ENCODE results near the gene POLR3K.

The POLR3K gene

DNA sequence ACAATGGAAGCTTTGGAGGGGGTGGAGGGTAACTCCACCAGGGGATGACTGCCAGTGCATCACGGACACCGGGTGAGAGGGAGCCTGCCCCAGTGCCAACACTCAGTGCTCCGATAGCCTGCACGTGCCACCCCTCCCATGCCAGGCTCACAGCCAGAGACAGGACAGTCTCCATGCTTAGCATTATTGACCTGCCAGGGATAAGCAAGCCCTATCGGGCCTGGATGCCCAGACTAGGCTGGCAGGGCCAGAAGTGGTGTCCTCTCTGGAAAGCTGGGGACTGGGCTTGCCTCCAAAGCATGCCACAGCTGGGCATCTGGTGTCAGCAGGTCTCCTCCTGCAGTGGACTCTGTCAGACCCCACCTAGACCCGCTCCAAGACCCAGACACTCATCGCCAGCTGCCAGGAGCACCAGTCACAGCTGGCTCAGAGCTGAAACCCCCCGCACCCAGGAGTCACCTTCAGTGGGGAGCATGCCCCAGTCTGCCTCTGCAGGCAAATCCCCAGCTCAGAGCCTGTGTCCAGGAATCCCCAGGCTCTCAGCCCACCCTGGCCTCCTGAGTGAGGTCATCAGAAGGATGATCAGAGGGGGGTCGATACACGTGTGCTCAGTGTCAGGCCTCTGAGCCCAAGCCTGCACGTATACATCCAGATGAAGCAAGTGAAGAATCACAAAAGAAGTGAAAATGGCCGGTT lies 20.8 kb upstream of the POLR3K start:
- no peak for TF ChIP-seq CTCF (IDR thresholded peaks at IDR 0.05; ENCODE audit: borderline replicate concordance, insufficient read depth, low read depth, low read length)
- H3K4me3 ChIP-seq (ENCODE audit: low read depth, low read length) = no peak overlapping the region

DNA sequence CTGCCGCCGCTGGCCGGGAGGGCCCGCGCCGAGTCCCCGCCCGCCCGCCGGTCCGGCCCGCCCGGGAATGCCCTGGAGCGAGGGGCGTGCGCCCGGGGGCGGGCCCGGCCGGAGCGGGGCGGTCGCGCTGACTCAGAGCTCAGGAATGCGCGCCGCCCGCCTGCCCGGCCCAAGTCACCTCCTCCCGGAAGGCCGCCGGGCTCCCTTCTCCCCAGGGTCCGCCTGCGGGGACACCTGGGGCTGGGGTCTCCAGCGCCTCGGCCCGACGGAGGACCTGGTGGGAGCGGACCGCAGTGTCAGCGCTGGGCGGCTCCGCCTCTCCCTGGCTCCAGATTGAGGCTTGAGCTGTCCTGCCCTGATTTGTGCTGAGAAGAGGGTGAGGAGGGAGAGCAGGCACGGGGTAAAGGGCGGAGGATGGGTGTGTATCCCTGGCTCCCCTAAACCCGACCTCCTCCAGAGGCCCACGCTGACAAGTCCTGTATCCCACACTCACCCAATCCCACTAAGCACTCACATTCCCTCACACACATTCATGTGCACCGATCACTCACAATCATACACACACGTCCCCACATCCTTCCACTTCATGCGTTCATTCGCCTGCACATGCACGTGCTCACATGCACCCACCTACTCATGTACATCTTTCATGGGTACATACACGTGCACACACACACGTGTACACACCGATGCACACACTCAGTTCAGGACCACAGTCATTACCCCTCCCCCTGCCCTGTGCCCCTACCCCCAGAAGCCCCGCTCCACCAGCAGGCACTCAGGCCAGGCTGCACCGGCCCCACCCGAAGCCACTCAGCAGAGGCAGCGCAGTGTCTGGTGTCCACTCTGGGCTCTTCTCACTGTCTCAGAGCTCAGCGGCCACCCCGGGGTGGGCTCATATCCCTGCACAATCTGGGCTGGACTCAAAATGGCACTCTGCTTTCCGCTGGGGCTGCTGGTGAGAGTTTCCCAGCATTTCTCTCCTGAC lies 19.4 kb upstream of the POLR3K start, which contains the start of gene RHBDF1:
TSS of gene RHBDF1 (minus strand) at position 71 of the 988 bp plus-strand sequence. CDS start 7,616 bp downstream, outside the sequence.
- no peak within 1 kb of the TSS for H3K4me3 ChIP-seq (ENCODE audit: low read depth, low read length)

DNA sequence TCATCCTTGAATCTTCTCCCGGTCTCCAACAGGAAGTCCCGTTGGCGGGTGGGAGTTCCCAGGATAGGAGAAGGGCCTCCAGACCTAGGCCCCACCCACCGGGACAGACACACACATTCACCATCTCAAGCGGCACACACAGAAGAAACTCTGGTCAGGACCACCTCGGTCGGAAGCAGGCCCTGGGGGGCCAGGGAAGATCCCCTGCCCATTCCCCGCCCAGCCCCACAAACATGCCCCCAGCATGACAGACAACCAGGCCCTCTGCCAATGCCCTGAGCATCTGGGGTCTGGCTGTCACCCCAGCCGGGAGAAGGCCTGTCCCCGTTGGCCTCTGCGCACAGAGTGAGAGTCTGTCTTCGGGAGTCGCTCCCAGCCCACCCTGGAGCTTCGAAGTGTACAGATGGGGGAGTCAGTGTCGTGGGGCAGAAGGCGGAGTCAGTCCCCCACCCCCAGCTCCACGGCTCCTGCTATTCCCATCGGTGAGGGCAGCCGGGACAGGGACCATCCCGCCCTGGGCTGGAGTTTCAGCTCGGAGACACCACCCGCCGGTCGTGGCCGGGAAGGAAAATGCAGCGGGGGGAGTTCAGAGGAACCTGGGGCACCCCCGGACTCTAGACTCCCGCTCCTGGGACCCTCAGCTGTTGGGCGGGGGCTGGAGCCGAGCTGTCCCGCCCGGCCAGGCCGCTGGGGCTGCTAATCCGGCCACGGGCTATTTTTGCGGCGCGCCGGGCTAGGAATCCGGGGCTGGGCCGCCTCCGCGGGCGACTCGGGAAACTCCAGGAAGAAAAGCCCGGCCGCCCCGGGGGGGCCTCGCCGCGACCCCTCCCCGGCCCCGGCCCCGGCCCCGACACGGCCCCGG lies 18.4 kb upstream of the POLR3K start:
- H3K4me3 ChIP-seq (ENCODE audit: low read depth, low read length) = no peak overlapping the region
- no peak for TF ChIP-seq CTCF (IDR thresholded peaks at IDR 0.05; ENCODE audit: borderline replicate concordance, insufficient read depth, low read depth, low read length)

More for the DNA sequence above, 19.4 kb upstream of the POLR3K start, which contains the start of gene RHBDF1:
- no peak for TF ChIP-seq CTCF (IDR thresholded peaks at IDR 0.05; ENCODE audit: borderline replicate concordance, insufficient read depth, low read depth, low read length)

- TF ChIP-seq CTCF (IDR thresholded peaks at IDR 0.05; ENCODE audit: borderline replicate concordance, insufficient read depth, low read depth, low read length) = no peak
- H3K4me3 ChIP-seq (ENCODE audit: low read depth, low read length) = no peak overlapping the region
Observed at GRCh38 chr16:71210-71539, 17.8 kb upstream of the POLR3K start.

DNA sequence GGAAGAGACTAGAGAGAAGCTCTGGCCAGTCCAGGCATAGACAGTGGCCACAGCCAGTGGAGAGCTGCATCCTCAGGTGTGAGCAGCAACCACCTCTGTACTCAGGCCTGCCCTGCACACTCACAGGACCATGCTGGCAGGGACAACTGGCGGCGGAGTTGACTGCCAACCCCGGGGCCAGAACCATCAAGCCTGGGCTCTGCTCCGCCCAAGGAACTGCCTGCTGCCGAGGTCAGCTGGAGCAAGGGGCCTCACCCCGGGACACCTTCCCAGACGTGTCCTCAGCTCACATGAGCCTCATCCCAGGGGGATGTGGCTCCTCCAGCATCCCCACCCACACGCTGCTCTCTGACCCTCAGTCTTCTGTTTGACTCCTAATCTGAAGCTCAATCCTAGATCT lies 15.8 kb upstream of the POLR3K start:
- no peak for TF ChIP-seq CTCF (IDR thresholded peaks at IDR 0.05; ENCODE audit: borderline replicate concordance, insufficient read depth, low read depth, low read length)

GRCh38 chr16:67884-68789 lies 14.7 kb upstream of the POLR3K start:
- no peak for TF ChIP-seq CTCF (IDR thresholded peaks at IDR 0.05; ENCODE audit: borderline replicate concordance, insufficient read depth, low read depth, low read length)
- H3K4me3 ChIP-seq (ENCODE audit: low read depth, low read length) = no peak overlapping the region

More for the DNA sequence above, 15.8 kb upstream of the POLR3K start:
- no peak overlapping the region for H3K4me3 ChIP-seq (ENCODE audit: low read depth, low read length)

Data from GM12875 (cell line).